GM18499 (cell line): ENCODE data around the gene GEMIN4.
"Not testable (repeated sequence)": the region's sequence is repeated elsewhere in the genome, so short reads cannot be mapped to it uniquely, and the experiment has no call there.

ENCODE experiments used
- ATAC-seq: cut with Tn5 transposase; IDR thresholded peaks from one replicate; pipeline ENCODE4 v1.9.1; 2021; ENCODE audit warnings: moderate number of reproducible peaks; ENCODE audit not compliant: insufficient read depth, unreplicated experiment

GEMIN4 gene

GRCh38 chr17:752002-752619, at the start of gene GEMIN4:
Gene GEMIN4, minus strand, starts transcription at chr17:752264. Its CDS starts 122 bp downstream, at chr17:752142.
- peak; percentile 46 for ATAC-seq

- ATAC-seq: no peak
Observed at GRCh38 chr17:801660-802059, 49.6 kb upstream of the GEMIN4 start.

GRCh38 chr17:800446-801242, 48.6 kb upstream of the GEMIN4 start:
- no peak for ATAC-seq

- no peak for ATAC-seq
Observed at GRCh38 chr17:799261-799660, 47.2 kb upstream of the GEMIN4 start.

GRCh38 chr17:798246-798645, 46.2 kb upstream of the GEMIN4 start:
- ATAC-seq: no peak

GRCh38 chr17:797236-797840, 45.3 kb upstream of the GEMIN4 start:
- ATAC-seq: no peak

GRCh38 chr17:796609-797008, 44.5 kb upstream of the GEMIN4 start:
- ATAC-seq: no peak

GRCh38 chr17:795721-796120, 43.7 kb upstream of the GEMIN4 start:
- ATAC-seq: no peak

GRCh38 chr17:795276-795675, 43.2 kb upstream of the GEMIN4 start:
- ATAC-seq: no peak

- no peak for ATAC-seq
Observed at GRCh38 chr17:794876-795275, 42.8 kb upstream of the GEMIN4 start.

GRCh38 chr17:792277-792676, 40.2 kb upstream of the GEMIN4 start:
- ATAC-seq: no peak

GRCh38 chr17:791829-792228, 39.8 kb upstream of the GEMIN4 start:
- ATAC-seq: no peak

- not testable (repeated sequence) for ATAC-seq
Observed at GRCh38 chr17:790874-791247, 38.8 kb upstream of the GEMIN4 start.

- not testable (repeated sequence) for ATAC-seq
Observed at GRCh38 chr17:789931-790873, 38.1 kb upstream of the GEMIN4 start.

GRCh38 chr17:789160-789840, 37.2 kb upstream of the GEMIN4 start:
- ATAC-seq: no peak

GRCh38 chr17:788551-788950, 36.5 kb upstream of the GEMIN4 start:
- ATAC-seq: no peak

GRCh38 chr17:787641-788221, 35.7 kb upstream of the GEMIN4 start:
- no peak for ATAC-seq

- not testable (repeated sequence) for ATAC-seq
Observed at GRCh38 chr17:785901-786300, 33.8 kb upstream of the GEMIN4 start.

- no peak for ATAC-seq
Observed at GRCh38 chr17:784143-784542, 32.1 kb upstream of the GEMIN4 start.
